Measurements from ENCODE around the gene TSHZ3. TPM values are rescaled to one million over a fixed set of nuclear protein-coding genes. Genes with fewer than 3 reads are reported as not detected.

TSHZ3 gene
- total RNA-seq, 2 experiments from 2014 or later: 0.94 to 1.5 TPM

GRCh38 chr19:31274251-31275067 lies 74.8 kb downstream of the TSHZ3 start:
- no peaks in the 10 kb centered on the region for H3K27me3 Mint-ChIP-seq
- H3K36me3 Mint-ChIP-seq: no peaks in the 10 kb centered on the region
- H3K4me3 Mint-ChIP-seq: no peak overlapping the region
- CTCF ChIA-PET: no interaction called here
- ATAC-seq: no peak
- no peak for DNase-seq
- H3K27ac Mint-ChIP-seq: no peak overlapping the region
- no peaks in the 10 kb centered on the region for H3K4me1 Mint-ChIP-seq
- no peaks in the 10 kb centered on the region for H3K9me3 Mint-ChIP-seq (ENCODE audit: low read depth)

DNA sequence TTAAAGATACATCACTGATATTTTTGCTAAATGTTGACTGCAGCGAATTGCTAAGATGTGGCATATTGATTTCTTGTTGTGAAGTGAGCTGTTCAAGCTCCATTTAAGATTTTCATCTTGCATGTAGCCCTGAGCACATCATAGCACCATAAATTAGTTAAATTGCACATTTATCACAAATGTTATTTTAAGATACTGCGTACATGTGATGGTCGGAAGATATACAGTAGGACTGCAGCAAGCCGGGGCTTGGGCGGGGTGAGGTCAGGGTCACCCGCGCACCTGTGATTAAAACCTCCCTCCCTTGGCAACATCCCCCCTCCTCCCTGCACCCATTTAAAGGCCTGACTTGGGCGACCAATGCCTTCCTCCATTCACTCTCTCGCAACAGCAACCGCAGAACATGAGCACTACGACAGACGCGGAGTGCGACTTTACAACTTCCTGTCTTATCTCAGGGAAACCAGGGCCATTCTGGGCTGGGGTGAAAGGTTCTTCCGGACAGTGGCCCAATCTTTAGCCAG lies 76.6 kb downstream of the TSHZ3 start:
- no peak for ATAC-seq
- H3K4me3 Mint-ChIP-seq: no peak overlapping the region
- H3K9me3 Mint-ChIP-seq (ENCODE audit: low read depth): no peaks in the 10 kb centered on the region
- no peak overlapping the region for H3K27ac Mint-ChIP-seq
- no peaks in the 10 kb centered on the region for H3K27me3 Mint-ChIP-seq
- no peak for DNase-seq
- CTCF ChIA-PET: no interaction called here
- no peaks in the 10 kb centered on the region for H3K36me3 Mint-ChIP-seq
- no peaks in the 10 kb centered on the region for H3K4me1 Mint-ChIP-seq

GRCh38 chr19:31271306-31271911 lies 77.8 kb downstream of the TSHZ3 start:
- no peak for DNase-seq
- Mint-ChIP-seq H3K4me1 (no peaks in the 10 kb centered on the region), H3K27me3 (no peaks in the 10 kb centered on the region), H3K36me3 (no peaks in the 10 kb centered on the region), H3K9me3 (ENCODE audit: low read depth) (no peaks in the 10 kb centered on the region), H3K4me3 (no peak overlapping the region), H3K27ac (no peak overlapping the region)
- no peak for ATAC-seq
- CTCF ChIA-PET: no interaction called here

GRCh38 chr19:31270897-31271296 lies 78.3 kb downstream of the TSHZ3 start:
- no peak overlapping the region for H3K27ac Mint-ChIP-seq
- no peaks in the 10 kb centered on the region for H3K4me1 Mint-ChIP-seq
- H3K27me3 Mint-ChIP-seq: no peaks in the 10 kb centered on the region
- CTCF ChIA-PET: no interaction called here
- ATAC-seq (no peak), DNase-seq (no peak)
- no peaks in the 10 kb centered on the region for H3K9me3 Mint-ChIP-seq (ENCODE audit: low read depth)
- H3K36me3 Mint-ChIP-seq: no peaks in the 10 kb centered on the region
- no peak overlapping the region for H3K4me3 Mint-ChIP-seq

- no peak overlapping the region for H3K4me3 Mint-ChIP-seq
- H3K27ac Mint-ChIP-seq: no peak overlapping the region
- no peak for ATAC-seq
- no peaks in the 10 kb centered on the region for H3K4me1 Mint-ChIP-seq
- no peaks in the 10 kb centered on the region for H3K9me3 Mint-ChIP-seq (ENCODE audit: low read depth)
- no peaks in the 10 kb centered on the region for H3K27me3 Mint-ChIP-seq
- no peaks in the 10 kb centered on the region for H3K36me3 Mint-ChIP-seq
- CTCF ChIA-PET: no interaction called here
- no peak for DNase-seq
Observed at GRCh38 chr19:31269425-31270127, 79.7 kb downstream of the TSHZ3 start.

DNA sequence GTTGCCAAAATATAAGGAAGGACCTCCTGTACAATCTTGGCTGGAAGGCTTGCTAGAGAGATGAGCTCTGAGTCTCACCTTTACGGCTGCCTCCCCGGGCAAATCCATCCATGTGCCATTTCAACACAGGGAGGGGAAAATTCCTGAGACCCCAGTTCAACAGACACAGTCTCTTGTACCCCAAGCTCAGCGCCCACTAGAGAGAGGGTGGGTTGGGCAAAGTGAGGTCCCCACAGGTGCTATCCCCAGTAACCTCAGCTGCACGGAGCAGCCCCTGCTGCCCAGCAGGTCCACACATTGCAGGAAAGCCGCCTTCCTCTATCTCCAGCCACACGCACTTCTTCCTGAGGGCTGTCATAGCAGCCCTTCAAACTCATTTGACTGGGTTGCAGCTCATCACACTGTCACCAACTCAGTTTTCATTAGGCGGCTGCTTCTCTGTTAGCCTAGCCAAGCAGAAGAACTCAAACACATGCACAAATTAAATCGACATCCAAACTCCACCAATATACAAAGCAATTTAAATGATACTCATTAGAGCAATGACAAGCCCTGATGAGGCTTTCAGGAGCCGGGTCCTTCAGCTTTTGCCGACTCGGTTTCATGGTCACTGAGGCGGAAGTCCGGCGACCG lies 80.4 kb downstream of the TSHZ3 start:
- no peak overlapping the region for H3K27ac Mint-ChIP-seq
- CTCF ChIA-PET: no interaction called here
- ATAC-seq (no peak), DNase-seq (no peak)
- H3K36me3 Mint-ChIP-seq: no peaks in the 10 kb centered on the region
- no peaks in the 10 kb centered on the region for H3K9me3 Mint-ChIP-seq (ENCODE audit: low read depth)
- H3K27me3 Mint-ChIP-seq: no peaks in the 10 kb centered on the region
- no peaks in the 10 kb centered on the region for H3K4me1 Mint-ChIP-seq
- no peak overlapping the region for H3K4me3 Mint-ChIP-seq

- ATAC-seq (no peak), DNase-seq (no peak)
- Mint-ChIP-seq H3K4me3 (no peak overlapping the region), H3K4me1 (no peaks in the 10 kb centered on the region), H3K36me3 (no peaks in the 10 kb centered on the region), H3K27ac (no peak overlapping the region), H3K9me3 (ENCODE audit: low read depth) (no peaks in the 10 kb centered on the region), H3K27me3 (peaks cover 10% of the 10 kb centered on the region)
- CTCF ChIA-PET: no interaction called here
Observed at GRCh38 chr19:31266731-31267130, 82.5 kb downstream of the TSHZ3 start.

DNA sequence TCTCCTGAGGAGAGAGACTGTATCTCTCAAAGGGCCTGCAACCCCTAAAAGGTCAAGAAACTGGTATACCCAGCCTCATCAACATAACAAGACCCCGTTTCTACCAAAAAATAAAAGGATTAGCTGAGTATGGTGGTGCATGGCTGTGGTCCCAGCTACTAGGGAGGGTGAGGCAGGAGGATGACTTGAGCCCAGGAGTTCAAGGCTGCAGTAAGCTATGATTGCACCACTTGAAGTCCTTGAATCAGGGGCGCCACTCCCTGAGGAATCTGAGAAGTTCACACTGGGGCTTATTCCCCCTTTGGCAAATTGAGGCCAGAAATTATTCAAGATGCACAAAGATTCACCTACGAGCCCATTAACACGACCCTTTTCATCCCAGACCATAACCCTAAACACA lies 83.0 kb downstream of the TSHZ3 start:
- Mint-ChIP-seq H3K27ac (no peak overlapping the region), H3K4me1 (no peaks in the 10 kb centered on the region), H3K4me3 (no peak overlapping the region), H3K36me3 (no peaks in the 10 kb centered on the region), H3K9me3 (ENCODE audit: low read depth) (no peaks in the 10 kb centered on the region), H3K27me3 (peaks cover 16% of the 10 kb centered on the region)
- no peak for ATAC-seq
- no peak for DNase-seq
- CTCF ChIA-PET: no interaction called here

- H3K27me3 Mint-ChIP-seq: peaks cover 20% of the 10 kb centered on the region
- DNase-seq (no peak), ATAC-seq (no peak)
- H3K36me3 Mint-ChIP-seq: no peaks in the 10 kb centered on the region
- H3K9me3 Mint-ChIP-seq (ENCODE audit: low read depth): no peaks in the 10 kb centered on the region
- peak overlapping the region; percentile 46 for H3K27ac Mint-ChIP-seq
- H3K4me3 Mint-ChIP-seq: no peak overlapping the region
- no peaks in the 10 kb centered on the region for H3K4me1 Mint-ChIP-seq
- CTCF ChIA-PET: no interaction called here
Observed at GRCh38 chr19:31264041-31264778, 85.0 kb downstream of the TSHZ3 start.

GRCh38 chr19:31263328-31263727 lies 85.9 kb downstream of the TSHZ3 start:
- H3K36me3 Mint-ChIP-seq: no peaks in the 10 kb centered on the region
- CTCF ChIA-PET: no interaction called here

DNA sequence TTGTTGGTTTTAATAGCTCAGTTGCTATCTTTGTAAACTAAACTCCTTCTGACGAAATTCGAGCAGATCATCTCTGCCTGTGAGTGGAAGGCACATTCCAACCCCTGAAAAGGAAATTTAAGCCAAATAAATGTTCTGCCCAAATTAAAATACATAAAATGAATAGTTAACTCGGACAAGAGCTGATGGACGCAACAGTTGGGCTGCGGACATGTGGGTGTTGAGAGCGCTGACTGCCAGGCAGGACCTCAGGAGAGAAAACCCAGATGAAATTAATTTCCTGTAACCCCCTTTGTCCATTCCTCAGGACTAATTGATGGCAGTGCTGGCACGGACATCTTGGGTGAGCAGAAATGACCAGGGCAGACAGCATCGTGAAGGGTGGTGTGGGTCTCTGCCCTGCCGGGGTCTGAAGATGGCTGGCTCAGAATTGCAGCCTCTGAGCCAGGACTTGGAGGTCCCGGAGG lies 86.5 kb downstream of the TSHZ3 start:
- Mint-ChIP-seq H3K9me3 (ENCODE audit: low read depth) (no peaks in the 10 kb centered on the region), H3K27ac (no peak overlapping the region)
- no peak for ATAC-seq

More at GRCh38 chr19:31263328-31263727, 85.9 kb downstream of the TSHZ3 start:
- Mint-ChIP-seq H3K27me3 (peaks cover 20% of the 10 kb centered on the region), H3K4me1 (no peaks in the 10 kb centered on the region), H3K9me3 (ENCODE audit: low read depth) (no peaks in the 10 kb centered on the region), H3K4me3 (no peak overlapping the region), H3K27ac (no peak overlapping the region)
- no peak for DNase-seq
- ATAC-seq: no peak

DNA sequence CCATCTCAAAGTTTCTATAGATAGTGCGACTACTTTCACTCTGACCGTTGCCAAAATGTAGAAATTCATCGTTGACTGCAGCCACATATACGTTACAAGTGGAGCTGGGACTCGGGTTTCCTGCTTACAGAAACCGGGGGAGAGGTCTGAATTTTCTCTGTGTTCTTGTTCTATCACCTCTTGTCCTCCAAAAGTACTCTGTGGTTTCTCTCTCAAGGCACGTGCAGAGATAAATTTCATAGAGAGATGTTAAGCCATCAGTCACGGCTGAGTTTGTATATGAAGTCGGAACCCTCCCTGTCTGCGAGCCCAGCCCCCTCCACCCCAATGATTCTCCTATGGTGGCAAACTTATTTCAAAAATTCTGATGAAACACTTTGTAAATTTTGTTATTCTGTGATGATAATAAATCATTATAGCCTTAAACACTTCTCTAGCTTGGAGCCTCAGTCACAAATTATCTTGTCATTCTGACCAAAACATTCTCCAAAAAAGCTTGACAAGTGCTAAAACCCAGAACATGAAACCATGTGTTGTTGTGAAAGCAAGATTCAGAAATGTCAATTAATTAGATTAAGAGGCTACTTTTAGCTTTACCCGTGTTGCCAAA lies 87.5 kb downstream of the TSHZ3 start:
- Mint-ChIP-seq H3K27me3 (peaks cover 20% of the 10 kb centered on the region), H3K4me1 (no peaks in the 10 kb centered on the region), H3K27ac (no peak overlapping the region), H3K36me3 (no peaks in the 10 kb centered on the region), H3K9me3 (ENCODE audit: low read depth) (no peaks in the 10 kb centered on the region), H3K4me3 (no peak overlapping the region)
- DNase-seq (no peak), ATAC-seq (no peak)
- CTCF ChIA-PET: no interaction called here

More for the DNA sequence above, 86.5 kb downstream of the TSHZ3 start:
- Mint-ChIP-seq H3K27me3 (peaks cover 20% of the 10 kb centered on the region), H3K4me3 (no peak overlapping the region), H3K36me3 (no peaks in the 10 kb centered on the region), H3K4me1 (no peaks in the 10 kb centered on the region)
- CTCF ChIA-PET: no interaction called here
- no peak for DNase-seq

Data from activated CD8-positive, alpha-beta memory T cell treated with anti-CD3 and anti-CD28 coated beads, Interleukin-2, amount 10 ng/mL, durations not matched to agents 7 days and 5 days (primary cell).